NCI-H2227 (cell line): Measurements from ENCODE around the gene TRIO.

Source experiments
- DNase-seq: peaks from one replicate; lab custom pipeline; 2025; ENCODE audit not compliant: unreplicated experiment; lab: John Stamatoyannopoulos, UW

TRIO gene

DNA sequence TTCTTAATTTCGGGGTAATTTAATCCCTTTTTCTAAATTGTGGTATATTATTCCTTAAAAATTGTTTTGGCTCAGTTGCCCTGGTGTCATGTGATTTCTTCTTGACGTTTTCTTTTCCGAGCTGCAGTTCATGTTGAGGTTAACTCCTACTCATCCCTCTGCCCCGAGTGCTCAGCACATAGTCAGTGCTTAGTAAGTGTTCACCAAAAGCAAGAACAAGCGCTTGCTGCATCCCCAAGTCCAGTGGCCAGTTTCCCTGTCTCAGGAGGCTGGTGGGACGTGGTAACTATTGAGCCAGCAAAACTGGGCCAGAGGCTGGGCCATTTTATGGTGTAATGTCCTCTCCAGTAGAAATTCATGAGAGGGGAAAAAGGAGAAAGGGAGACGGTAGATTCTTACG lies 23.3 kb downstream of the TRIO start:
- no peak for DNase-seq

DNA sequence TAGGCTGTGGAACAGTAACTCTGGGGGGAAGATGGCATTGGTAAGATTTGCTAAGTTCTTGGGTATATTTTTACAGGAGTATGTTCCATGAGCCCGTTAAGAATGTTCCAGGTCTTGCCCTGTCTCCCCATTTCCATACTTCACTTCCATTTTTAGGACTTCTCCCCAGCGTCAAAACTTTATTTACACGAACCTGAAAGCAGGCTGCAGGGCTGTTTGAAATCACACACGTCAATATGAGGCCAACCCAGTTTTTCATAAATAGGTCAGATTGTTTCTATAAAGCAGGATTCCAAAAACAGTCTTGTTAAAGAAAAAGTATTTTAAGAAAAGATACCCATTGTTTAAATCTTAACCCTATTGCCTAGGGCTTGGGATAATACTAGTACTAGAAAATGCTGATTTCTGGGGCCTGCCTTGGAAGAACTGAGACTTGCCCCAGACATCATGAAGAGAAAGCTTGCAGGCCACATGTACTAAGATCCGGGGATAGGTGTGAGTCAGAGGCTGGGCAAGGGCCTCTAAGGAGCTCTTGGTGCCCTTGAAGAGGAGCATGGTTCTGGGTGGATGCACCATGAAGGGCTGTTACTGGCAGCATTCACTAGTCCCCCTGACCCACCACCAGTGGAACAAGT lies 24.2 kb downstream of the TRIO start:
- DNase-seq: no peak

GRCh38 chr5:14168144-14168792 lies 25.1 kb downstream of the TRIO start:
- no peak for DNase-seq

GRCh38 chr5:14168793-14169262 lies 25.7 kb downstream of the TRIO start:
- DNase-seq: no peak

- DNase-seq: no peak
Observed at GRCh38 chr5:14171046-14171445, 27.9 kb downstream of the TRIO start.

GRCh38 chr5:14171621-14172020 lies 28.5 kb downstream of the TRIO start:
- DNase-seq: no peak

- DNase-seq: no peak
Observed at GRCh38 chr5:14172149-14172795, 29.1 kb downstream of the TRIO start.

GRCh38 chr5:14173377-14174229 lies 30.5 kb downstream of the TRIO start:
- DNase-seq: peak; percentile 24

DNA sequence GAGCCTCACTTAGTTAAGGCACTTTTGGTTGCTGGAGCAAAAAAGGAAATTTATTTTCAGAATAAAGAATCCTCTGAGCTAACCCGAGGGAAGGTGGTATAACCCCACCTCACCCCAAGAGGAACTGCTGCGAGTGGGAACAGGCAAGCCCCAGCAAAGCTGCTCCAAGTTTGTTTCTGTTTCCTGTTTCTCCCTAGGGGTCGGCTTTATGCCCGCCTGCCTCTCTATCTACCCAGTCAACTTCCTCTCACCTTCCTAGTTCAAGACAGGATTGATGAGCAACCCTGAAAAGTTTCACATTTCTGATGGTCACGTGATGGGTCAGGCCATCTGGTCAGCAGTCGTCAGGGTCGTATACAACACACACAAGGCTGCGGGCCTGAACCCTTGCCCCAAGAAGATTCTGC lies 31.1 kb downstream of the TRIO start:
- no peak for DNase-seq

GRCh38 chr5:14175381-14175780 lies 32.2 kb downstream of the TRIO start:
- no peak for DNase-seq

DNA sequence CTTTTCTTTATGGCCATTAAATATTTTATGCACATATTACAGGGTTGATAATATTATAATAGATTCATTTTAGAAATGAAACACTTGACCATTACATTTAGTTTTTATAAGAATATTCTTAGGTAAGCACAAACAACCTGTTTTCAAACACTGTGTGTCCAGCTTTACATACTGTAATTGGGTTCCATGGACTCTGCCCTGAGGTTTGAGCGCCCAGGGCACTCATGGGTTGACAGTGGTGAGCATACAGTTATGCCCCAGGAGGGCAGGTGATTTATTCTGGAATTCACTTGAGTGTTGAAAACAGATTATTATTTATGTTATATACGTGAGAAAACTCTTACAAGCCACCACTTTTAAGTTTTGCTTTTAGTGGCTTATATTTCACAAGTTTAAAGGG lies 33.7 kb downstream of the TRIO start:
- DNase-seq: no peak

- no peak for DNase-seq
Observed at GRCh38 chr5:14177634-14178033, 34.5 kb downstream of the TRIO start.

DNA sequence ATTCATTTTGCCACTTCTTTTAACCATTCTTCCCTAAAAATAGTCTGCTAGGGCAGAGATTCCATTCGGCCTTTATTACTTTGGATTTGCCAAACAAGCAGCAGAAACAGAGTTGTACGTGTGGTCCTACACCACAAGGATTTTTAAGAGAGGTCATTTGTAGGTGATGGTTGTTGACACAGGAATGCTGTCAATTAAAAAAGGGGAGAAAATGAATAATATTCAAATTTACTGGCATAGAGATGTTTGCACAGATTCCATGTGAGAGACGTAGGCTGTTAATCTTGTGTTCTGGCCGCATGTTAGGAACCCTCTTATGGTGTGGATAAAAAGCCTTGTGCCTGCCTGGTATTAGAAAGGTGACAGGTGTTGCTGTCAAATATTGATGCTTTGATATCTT lies 34.9 kb downstream of the TRIO start:
- DNase-seq: no peak

- no peak for DNase-seq
Observed at GRCh38 chr5:14178671-14179211, 35.6 kb downstream of the TRIO start.

GRCh38 chr5:14179446-14179845 lies 36.3 kb downstream of the TRIO start:
- DNase-seq: no peak

- DNase-seq: no peak
Observed at GRCh38 chr5:14180437-14180836, 37.3 kb downstream of the TRIO start.

DNA sequence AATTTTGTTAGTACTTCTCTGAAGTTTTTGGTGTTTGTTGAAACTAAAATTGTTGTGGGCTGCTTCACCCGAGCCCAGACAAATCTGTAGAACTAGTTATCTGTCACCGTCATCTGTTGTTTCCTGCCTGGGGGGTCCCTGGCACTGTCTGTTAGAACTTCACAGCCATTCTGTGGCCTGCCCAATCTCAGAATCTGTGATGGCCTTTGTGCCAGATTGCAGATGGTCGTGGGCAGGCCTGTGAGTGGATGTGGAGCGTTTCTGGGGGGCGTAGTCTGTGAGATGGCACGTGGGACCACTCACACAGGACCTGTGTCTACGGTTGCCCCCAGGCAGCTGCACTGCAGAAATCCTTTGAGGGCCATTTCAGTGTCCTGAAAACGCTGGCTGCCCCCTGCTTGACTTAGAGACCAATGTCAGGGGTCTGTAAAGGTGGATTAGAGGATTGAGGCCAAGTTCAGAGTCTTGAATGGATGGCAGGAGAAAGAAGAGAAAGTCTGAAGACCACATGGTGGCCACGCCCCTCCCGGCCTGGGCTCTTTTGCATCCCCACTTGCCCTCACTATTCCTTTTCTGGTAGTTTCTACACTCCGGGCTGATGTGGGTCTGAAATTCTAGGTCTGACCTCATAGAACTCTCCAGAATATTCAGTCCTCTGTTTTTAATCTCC lies 38.3 kb downstream of the TRIO start:
- DNase-seq: no peak

DNA sequence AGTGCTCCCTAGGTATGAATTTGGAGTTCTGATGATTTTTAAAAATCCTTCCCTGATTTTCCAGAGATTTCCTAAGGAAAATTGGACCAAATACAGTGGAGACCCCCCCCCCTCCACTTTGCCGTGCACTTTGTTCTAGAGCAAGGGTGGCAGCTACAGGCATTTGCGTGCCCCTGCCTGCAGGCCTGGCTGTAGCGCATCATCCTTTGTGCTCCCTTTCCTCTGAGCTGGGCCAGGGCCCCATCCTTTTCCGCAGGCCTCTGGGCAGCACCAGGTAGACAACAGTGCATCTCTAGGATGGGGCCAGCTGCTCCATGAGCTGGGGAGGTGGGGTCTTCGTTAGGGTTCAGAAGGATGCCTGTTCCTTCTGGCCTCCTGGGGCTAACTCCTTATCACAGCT lies 39.6 kb downstream of the TRIO start:
- DNase-seq: no peak

DNA sequence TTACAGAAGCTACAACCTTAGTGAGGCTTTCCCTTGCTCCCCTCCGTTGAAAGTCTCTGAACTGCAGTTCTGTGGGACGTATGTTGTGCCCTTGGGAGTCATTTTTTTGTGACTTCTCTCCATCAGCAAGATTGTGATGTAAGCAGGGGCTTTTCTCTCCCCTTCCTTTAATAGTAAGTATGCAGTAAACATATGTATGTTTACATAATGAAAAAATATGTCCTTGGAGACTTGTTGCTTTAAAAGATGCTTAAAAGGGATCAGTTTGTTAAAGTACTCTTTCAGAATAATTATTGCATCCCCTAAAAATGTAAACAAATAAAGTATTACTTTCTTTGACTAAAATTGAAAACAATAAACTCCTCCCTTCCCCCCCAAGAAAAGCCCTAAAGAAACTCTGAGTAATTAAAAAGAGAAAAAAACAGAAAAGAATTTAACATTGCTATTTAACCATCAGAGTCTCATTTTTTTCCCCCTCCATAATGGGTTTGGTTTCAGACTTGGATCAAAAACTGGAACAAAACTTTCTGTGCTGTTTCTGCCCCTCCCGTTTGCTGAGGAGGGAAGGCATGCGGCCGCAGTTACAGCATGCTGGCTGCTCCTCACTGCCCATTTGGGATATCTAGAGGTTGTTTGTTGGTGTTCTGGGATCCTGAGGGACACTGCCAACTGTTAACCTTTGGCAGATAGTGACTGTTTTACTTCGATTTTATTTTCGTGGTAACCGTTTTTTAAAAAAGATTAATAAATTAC lies 40.2 kb downstream of the TRIO start:
- no peak for DNase-seq

GRCh38 chr5:14184082-14184481 lies 40.9 kb downstream of the TRIO start:
- DNase-seq: no peak
